ENCODE results near the gene SVIL.

DNA sequence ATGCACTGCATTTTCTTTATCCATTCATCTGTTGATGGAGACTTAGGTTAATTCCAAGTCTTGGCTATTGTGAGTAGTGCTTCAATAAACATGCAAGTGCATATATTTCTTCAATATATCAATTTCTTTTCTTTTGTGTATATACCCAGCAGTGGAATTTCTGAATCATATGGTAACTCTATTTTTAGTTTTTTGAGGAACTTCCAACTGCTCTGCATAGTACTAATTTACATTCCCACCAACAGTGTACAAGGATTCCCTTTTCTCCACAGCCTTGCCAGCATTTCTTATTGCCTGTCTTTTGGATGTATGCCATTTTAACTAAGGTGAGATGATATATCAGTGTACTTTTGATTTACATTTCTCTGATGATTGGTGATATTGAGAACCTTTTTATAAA lies 200.7 kb downstream of the SVIL start:
- TF ChIP-seq, protein P1, sequence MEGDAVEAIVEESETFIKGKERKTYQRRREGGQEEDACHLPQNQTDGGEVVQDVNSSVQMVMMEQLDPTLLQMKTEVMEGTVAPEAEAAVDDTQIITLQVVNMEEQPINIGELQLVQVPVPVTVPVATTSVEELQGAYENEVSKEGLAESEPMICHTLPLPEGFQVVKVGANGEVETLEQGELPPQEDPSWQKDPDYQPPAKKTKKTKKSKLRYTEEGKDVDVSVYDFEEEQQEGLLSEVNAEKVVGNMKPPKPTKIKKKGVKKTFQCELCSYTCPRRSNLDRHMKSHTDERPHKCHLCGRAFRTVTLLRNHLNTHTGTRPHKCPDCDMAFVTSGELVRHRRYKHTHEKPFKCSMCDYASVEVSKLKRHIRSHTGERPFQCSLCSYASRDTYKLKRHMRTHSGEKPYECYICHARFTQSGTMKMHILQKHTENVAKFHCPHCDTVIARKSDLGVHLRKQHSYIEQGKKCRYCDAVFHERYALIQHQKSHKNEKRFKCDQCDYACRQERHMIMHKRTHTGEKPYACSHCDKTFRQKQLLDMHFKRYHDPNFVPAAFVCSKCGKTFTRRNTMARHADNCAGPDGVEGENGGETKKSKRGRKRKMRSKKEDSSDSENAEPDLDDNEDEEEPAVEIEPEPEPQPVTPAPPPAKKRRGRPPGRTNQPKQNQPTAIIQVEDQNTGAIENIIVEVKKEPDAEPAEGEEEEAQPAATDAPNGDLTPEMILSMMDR (conservative IDR thresholded peaks at IDR 0.05; ENCODE audit: low read length) = no peak
- no peak for TF ChIP-seq EZH2phosphoT487 (IDR thresholded peaks at IDR 0.05; ENCODE audit: borderline replicate concordance, low read depth, low read length)
